Liver (tissue), 3 donors: ENCODE results near the gene STAT5A.
A peak's percentile ranks its signal among the peaks of the same experiment; 100 is the strongest.

ENCODE experiments used
- ATF3 ChIP-seq: IDR thresholded peaks from 2 replicates; pipeline ENCODE4 v1.6.1; 2016; ENCODE audit warnings: antibody characterized with exemption
- CTCF ChIP-seq: fragments of 150-350 bp; IDR thresholded peaks from 2 replicates; pipeline ENCODE4 v1.5.1; 2017; ENCODE audit warnings: improper control_type of control experiment, low read depth, low read length; ENCODE audit not compliant: missing input control
- MAX ChIP-seq: IDR thresholded peaks from 2 replicates; pipeline ENCODE4 v1.6.1; 2016; ENCODE audit warnings: antibody characterized with exemption
- REST ChIP-seq: IDR thresholded peaks from 2 replicates; pipeline ENCODE4 v1.6.1; 2016; ENCODE audit warnings: antibody characterized with exemption, mild to moderate bottlenecking
- TAF1 ChIP-seq: conservative IDR thresholded peaks from 2 replicates; pipeline ENCODE4 v1.6.1; 2016; ENCODE audit warnings: antibody characterized with exemption, mild to moderate bottlenecking
- donor health status: healthy.
- donor health status: healthy.

- no peak for TF ChIP-seq TAF1
- no peak for TF ChIP-seq ATF3
- TF ChIP-seq CTCF: peak; percentile 52
- TF ChIP-seq MAX: no peak
- TF ChIP-seq REST: no peak
Measured at GRCh38 chr17:42312285-42313130, 24.2 kb downstream of the STAT5A start.
